Activated T-helper 1 cell treated with anti-CD3 and anti-CD28 coated beads, Interleukin-2, amount 50 U/mL, for 16 hours (primary cell): Measurements from ENCODE around the gene ZNF358.

Experiments
- DNase-seq, 2 donors: peaks; one replicate each; pipeline ENCODE4 v3.0.0-alpha.2; 2020; ENCODE audit warnings: low read depth in 1 of 2, low spot score in 1 of 2

Gene ZNF358

GRCh38 chr19:7554990-7555864 is 39.3 kb downstream of the ZNF358 start:
- DNase-seq: no peak

GRCh38 chr19:7556696-7557315 is 40.9 kb downstream of the ZNF358 start:
- DNase-seq: no peak

GRCh38 chr19:7558667-7559066 is 42.8 kb downstream of the ZNF358 start:
- DNase-seq: no peak

GRCh38 chr19:7559102-7559501 is 43.2 kb downstream of the ZNF358 start:
- no peak for DNase-seq

- DNase-seq: no peak
Measured at GRCh38 chr19:7560255-7560654, 44.4 kb downstream of the ZNF358 start.

GRCh38 chr19:7561325-7561724 is 45.4 kb downstream of the ZNF358 start:
- DNase-seq: no peak

GRCh38 chr19:7562646-7563393 is 46.9 kb downstream of the ZNF358 start:
- DNase-seq: no peak

GRCh38 chr19:7564866-7565265 is 49.0 kb downstream of the ZNF358 start:
- DNase-seq: no peak

- no peak for DNase-seq
Measured at GRCh38 chr19:7565332-7565731, 49.4 kb downstream of the ZNF358 start.
